WTC11 (cell line): ENCODE results near the gene UNC79. TPM values are rescaled to one million over a fixed set of nuclear protein-coding genes. Genes with fewer than 3 reads are reported as not detected.

ENCODE experiments used
- ATAC-seq: fragments of 200-7000 bp; cut with Tn5 transposase; 2 replicates; pipeline ENCODE4 v1.10.0; 2021; ENCODE audit warnings: mild to moderate bottlenecking, moderate library complexity
- CTCF ChIA-PET: fragments of 300-600 bp; sonication (Branson Sonifier 250); formaldehyde crosslinking; loops from one replicate; lab custom pipeline; 2021; ENCODE audit warnings: antibody characterized with exemption; lab: Charles Lee
- POLR2A ChIA-PET: fragments of 350-600 bp; sonication (Branson Sonifier 250); formaldehyde crosslinking; loops from one replicate; lab custom pipeline; 2021; ENCODE audit warnings: antibody characterized with exemption; lab: Charles Lee
- DNase-seq: peaks from one replicate; pipeline ENCODE4 v3.0.0; 2021; ENCODE audit warnings: low spot score
- H3K27ac Mint-ChIP-seq: 2 replicates; pipeline ENCODE4 v1.8.0; 2021; ENCODE audit warnings: mixed read lengths
- H3K27me3 Mint-ChIP-seq: 2 replicates; pipeline ENCODE4 v1.8.0; 2021; ENCODE audit warnings: low read depth, mild to moderate bottlenecking, moderate library complexity, mixed read lengths
- H3K36me3 Mint-ChIP-seq: 2 replicates; pipeline ENCODE4 v1.8.0; 2021; ENCODE audit warnings: mixed read lengths
- H3K4me1 Mint-ChIP-seq: 2 replicates; pipeline ENCODE4 v1.8.0; 2022; ENCODE audit warnings: mixed read lengths
- H3K4me3 Mint-ChIP-seq: 2 replicates; pipeline ENCODE4 v1.8.0; 2021; ENCODE audit warnings: mild to moderate bottlenecking, moderate library complexity, mixed read lengths
- H3K9me3 Mint-ChIP-seq: 2 replicates; pipeline ENCODE4 v1.8.0; 2021; ENCODE audit warnings: mixed read lengths
- ARID4B ChIP-seq: sonication (generic); formaldehyde crosslinking; IDR thresholded peaks from 2 replicates; pipeline ENCODE4 v1.8.0; 2023; ENCODE audit warnings: missing genetic modification reagents, mild to moderate bottlenecking, borderline replicate concordance
- ATF6 ChIP-seq: sonication (generic); formaldehyde crosslinking; IDR thresholded peaks from 2 replicates; pipeline ENCODE4 v1.8.1; 2023; ENCODE audit warnings: mild to moderate bottlenecking, missing genetic modification reagents
- CBFB ChIP-seq: sonication (generic); formaldehyde crosslinking; IDR thresholded peaks from 2 replicates; pipeline ENCODE4 v1.8.1; 2022; ENCODE audit warnings: mild to moderate bottlenecking, low read depth, missing genetic modification reagents
- CREB1 ChIP-seq: sonication (generic); formaldehyde crosslinking; IDR thresholded peaks from 2 replicates; pipeline ENCODE4 v1.8.0; 2023; ENCODE audit warnings: mild to moderate bottlenecking, missing genetic modification reagents
- ERG ChIP-seq: fragments of 250-450 bp; sonication (Bioruptor Pico); IDR thresholded peaks from 2 replicates; pipeline ENCODE4 v1.8.0; 2021; ENCODE audit warnings: mild to moderate bottlenecking
- ETV6 ChIP-seq: sonication (generic); formaldehyde crosslinking; IDR thresholded peaks from 2 replicates; pipeline ENCODE4 v1.8.1; 2022; ENCODE audit warnings: mild to moderate bottlenecking, missing genetic modification reagents
- FOXJ3 ChIP-seq: sonication (generic); formaldehyde crosslinking; IDR thresholded peaks from 2 replicates; pipeline ENCODE4 v1.9.0; 2021; ENCODE audit warnings: missing genetic modification reagents, mild to moderate bottlenecking, borderline replicate concordance
- FOXK1 ChIP-seq: sonication (generic); formaldehyde crosslinking; IDR thresholded peaks from 2 replicates; pipeline ENCODE4 v1.8.0; 2022; ENCODE audit warnings: mild to moderate bottlenecking, moderate library complexity, missing genetic modification reagents
- GRHL2 ChIP-seq: fragments of 250-450 bp; sonication (Bioruptor Pico); IDR thresholded peaks from 2 replicates; pipeline ENCODE4 v1.8.0; 2022; ENCODE audit warnings: mild to moderate bottlenecking, moderate library complexity; ENCODE audit not compliant: insufficient replicate concordance, severe bottlenecking
- MAX ChIP-seq: sonication (generic); formaldehyde crosslinking; IDR thresholded peaks from 2 replicates; pipeline ENCODE4 v1.8.0; 2022; ENCODE audit warnings: mild to moderate bottlenecking, missing genetic modification reagents
- MYBL2 ChIP-seq: sonication (generic); formaldehyde crosslinking; IDR thresholded peaks from 2 replicates; pipeline ENCODE4 v1.8.1; 2023; ENCODE audit warnings: mild to moderate bottlenecking, moderate library complexity, missing genetic modification reagents
- NFE2L1 ChIP-seq: sonication (generic); formaldehyde crosslinking; IDR thresholded peaks from 2 replicates; pipeline ENCODE4 v1.8.1; 2023; ENCODE audit warnings: missing genetic modification reagents
- NFYB ChIP-seq: sonication (generic); formaldehyde crosslinking; conservative IDR thresholded peaks from 2 replicates; pipeline ENCODE4 v1.8.0; 2022; ENCODE audit warnings: low read depth, missing genetic modification reagents
- NR2C2 ChIP-seq: sonication (generic); formaldehyde crosslinking; IDR thresholded peaks from 2 replicates; pipeline ENCODE4 v1.8.0; 2022; ENCODE audit warnings: mild to moderate bottlenecking, missing genetic modification reagents
- PREB ChIP-seq: sonication (generic); formaldehyde crosslinking; IDR thresholded peaks from 2 replicates; pipeline ENCODE4 v1.8.1; 2022; ENCODE audit warnings: mild to moderate bottlenecking, missing genetic modification reagents, moderate library complexity, borderline replicate concordance
- TP53 ChIP-seq: sonication (generic); formaldehyde crosslinking; IDR thresholded peaks from 2 replicates; pipeline ENCODE4 v1.8.1; 2023; ENCODE audit warnings: mild to moderate bottlenecking, missing genetic modification reagents
- ZBTB21 ChIP-seq: sonication (generic); formaldehyde crosslinking; IDR thresholded peaks from 2 replicates; pipeline ENCODE4 v1.8.1; 2023; ENCODE audit warnings: mild to moderate bottlenecking, missing genetic modification reagents, borderline replicate concordance
- ZNF219 ChIP-seq: sonication (generic); formaldehyde crosslinking; IDR thresholded peaks from 2 replicates; pipeline ENCODE4 v1.8.0; 2023; ENCODE audit warnings: missing genetic modification reagents, mild to moderate bottlenecking, borderline replicate concordance
- ZNF416 ChIP-seq: fragments of 250-450 bp; sonication (Bioruptor Pico); IDR thresholded peaks from 2 replicates; pipeline ENCODE4 v1.9.0; 2021; ENCODE audit warnings: mild to moderate bottlenecking, inconsistent platforms
- ZNF423 ChIP-seq: fragments of 250-450 bp; sonication (Bioruptor Pico); IDR thresholded peaks from 2 replicates; pipeline ENCODE4 v2.1.2; 2022; ENCODE audit warnings: mild to moderate bottlenecking, moderate library complexity
- total RNA-seq: library from RNA; stranded (reverse); gene quantifications from 3 replicates; pipeline ENCODE4 v1.2.3, GENCODE V29; 2021

Gene UNC79
- total RNA-seq, 1 experiment from 2014 or later, result 2.1 TPM

- no peak for TF ChIP-seq ZNF219
- TF ChIP-seq ETV6 (CRISPR knock-in tag), result no peak
- TF ChIP-seq NFE2L1 (CRISPR knock-in tag), result no peak
- TF ChIP-seq MAX, result no peak
- TF ChIP-seq CBFB (CRISPR knock-in tag), result no peak
- TF ChIP-seq GRHL2 (CRISPR knock-in tag), result no peak
- TF ChIP-seq ERG (CRISPR knock-in tag), result no peak
- TF ChIP-seq ZNF423 (CRISPR knock-in tag), result no peak
- TF ChIP-seq ATF6 (CRISPR knock-in tag), result no peak
- TF ChIP-seq NFYB (CRISPR knock-in tag), result no peak
- no peak for TF ChIP-seq PREB (CRISPR knock-in tag)
- TF ChIP-seq MYBL2, result no peak
- no peak for TF ChIP-seq ZNF416 (CRISPR knock-in tag)
- no peak for TF ChIP-seq FOXK1 (CRISPR knock-in tag)
- TF ChIP-seq ARID4B (CRISPR knock-in tag), result no peak
- no peak for TF ChIP-seq TP53 (CRISPR knock-in tag)
- TF ChIP-seq CREB1 (CRISPR knock-in tag), result no peak
- no peak for TF ChIP-seq ZBTB21 (CRISPR knock-in tag)
- no peak for TF ChIP-seq NR2C2 (CRISPR knock-in tag)
- no peak for TF ChIP-seq FOXJ3 (CRISPR knock-in tag)
- no peak overlapping the region for H3K27ac Mint-ChIP-seq
- DNase-seq, result peak; percentile 81
- peaks cover 5% of the 10 kb centered on the region; the same call in 1 of the 2 replicates for H3K9me3 Mint-ChIP-seq
- H3K36me3 Mint-ChIP-seq, result no peaks in the 10 kb centered on the region
- H3K4me1 Mint-ChIP-seq, result peaks cover 3% of the 10 kb centered on the region
- ATAC-seq, result peak; percentile 95
- H3K4me3 Mint-ChIP-seq, result no peak overlapping the region
- ChIA-PET POLR2A (no interaction called here), CTCF (interaction anchor here (0.8 to 1.9 kb wide), 4 partner anchors 9 to 124 kb away, joined by 3 to 6 read pairs (median 4); no protein-coding TSS in a partner anchor)
- no peaks in the 10 kb centered on the region for H3K27me3 Mint-ChIP-seq
Measured at GRCh38 chr14:93734086-93734822, 303.5 kb downstream of the UNC79 start.
